K562 treated with DMSO at 1 percent for 24 hours (cell line): ENCODE data around the gene PPP1R14B. TPM values are rescaled to one million over a fixed set of nuclear protein-coding genes. Genes with fewer than 3 reads are reported as not detected.

Experiments
- total RNA-seq: library from RNA; unstranded; fragments of 300-600 nt; gene quantifications from 2 replicates; pipeline ENCODE4 v1.2.3, GENCODE V29; 2022; ENCODE audit warnings: low read depth; ENCODE audit not compliant: insufficient read depth

The PPP1R14B gene, protein sequence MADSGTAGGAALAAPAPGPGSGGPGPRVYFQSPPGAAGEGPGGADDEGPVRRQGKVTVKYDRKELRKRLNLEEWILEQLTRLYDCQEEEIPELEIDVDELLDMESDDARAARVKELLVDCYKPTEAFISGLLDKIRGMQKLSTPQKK
- total RNA-seq, result 132 and 144 TPM in 2 replicates

DNA sequence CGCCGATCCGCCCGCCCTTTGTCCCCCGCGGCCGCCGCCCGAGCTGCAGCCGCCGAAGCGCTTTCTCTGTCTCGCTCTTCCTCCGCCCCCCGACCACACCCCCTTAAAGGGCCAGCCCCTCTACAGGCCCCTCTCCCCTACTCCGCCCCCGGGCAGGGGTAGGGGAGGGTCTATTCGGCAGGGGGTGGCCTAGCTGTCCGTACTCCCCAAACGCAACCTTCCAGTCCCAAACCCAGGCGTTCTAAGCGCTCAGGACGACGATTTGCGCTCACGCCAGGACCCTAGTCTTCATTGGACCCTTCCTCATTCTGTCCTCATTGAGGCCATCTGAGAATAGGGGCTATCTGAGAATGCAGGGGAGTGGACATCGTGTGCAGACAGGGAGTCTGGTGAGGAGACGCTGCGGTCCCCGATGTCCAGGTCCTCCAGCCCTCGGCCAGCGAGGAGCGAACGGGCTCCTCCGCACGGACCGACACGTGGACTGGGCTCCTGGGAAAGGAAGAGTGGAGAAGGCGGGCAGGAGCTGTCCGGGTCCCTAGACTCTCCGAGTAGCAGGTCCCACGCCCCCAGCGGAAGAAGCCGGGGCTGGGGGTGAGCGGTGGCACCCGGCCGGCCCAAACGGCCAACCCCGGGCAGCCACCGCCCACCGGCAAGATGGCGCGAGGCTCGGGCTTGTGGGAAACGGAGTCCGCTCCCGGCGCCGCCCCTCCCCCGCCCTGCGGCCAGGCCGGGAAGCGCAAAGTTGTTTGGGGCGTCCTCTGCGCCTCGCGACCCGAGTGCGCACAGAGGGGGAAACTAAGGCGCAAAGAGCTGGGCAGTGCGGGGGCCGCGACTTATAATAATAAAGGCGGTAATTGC lies at the start of gene PPP1R14B:
TSS of gene PPP1R14B (minus strand) at position 73 of the 858 bp plus-strand sequence. CDS start 270 bp downstream, outside the sequence.

DNA sequence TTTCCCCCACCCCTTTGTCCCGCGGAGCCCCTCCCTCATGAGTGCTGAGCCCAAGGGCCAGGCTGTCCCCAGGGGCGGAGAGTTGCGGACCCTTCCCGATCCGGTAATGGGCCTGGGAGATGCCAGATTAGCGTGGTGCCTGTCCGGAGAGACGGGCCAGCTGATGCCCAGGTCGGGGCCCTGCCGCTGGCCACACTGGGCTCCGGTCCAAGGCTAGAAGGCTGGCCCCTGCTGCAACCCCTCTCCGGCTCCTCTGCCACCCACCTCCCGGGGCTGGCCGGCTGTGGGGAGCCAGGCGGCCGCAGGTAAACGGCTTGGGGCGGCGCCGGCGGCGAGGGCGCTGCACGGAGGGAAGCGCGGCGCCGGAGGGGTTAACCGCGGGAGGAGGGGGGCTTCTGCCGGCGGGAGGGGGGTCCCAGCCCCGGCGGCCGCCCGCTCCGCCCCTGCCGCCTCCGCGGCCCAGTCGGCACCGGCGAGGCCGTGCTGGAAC lies 44.6 kb upstream of the PPP1R14B start, which contains the start of gene KCNK4:
TSS of gene KCNK4 (plus strand) at position 41 of the 490 bp plus-strand sequence. CDS start 1,717 bp downstream, outside the sequence.

DNA sequence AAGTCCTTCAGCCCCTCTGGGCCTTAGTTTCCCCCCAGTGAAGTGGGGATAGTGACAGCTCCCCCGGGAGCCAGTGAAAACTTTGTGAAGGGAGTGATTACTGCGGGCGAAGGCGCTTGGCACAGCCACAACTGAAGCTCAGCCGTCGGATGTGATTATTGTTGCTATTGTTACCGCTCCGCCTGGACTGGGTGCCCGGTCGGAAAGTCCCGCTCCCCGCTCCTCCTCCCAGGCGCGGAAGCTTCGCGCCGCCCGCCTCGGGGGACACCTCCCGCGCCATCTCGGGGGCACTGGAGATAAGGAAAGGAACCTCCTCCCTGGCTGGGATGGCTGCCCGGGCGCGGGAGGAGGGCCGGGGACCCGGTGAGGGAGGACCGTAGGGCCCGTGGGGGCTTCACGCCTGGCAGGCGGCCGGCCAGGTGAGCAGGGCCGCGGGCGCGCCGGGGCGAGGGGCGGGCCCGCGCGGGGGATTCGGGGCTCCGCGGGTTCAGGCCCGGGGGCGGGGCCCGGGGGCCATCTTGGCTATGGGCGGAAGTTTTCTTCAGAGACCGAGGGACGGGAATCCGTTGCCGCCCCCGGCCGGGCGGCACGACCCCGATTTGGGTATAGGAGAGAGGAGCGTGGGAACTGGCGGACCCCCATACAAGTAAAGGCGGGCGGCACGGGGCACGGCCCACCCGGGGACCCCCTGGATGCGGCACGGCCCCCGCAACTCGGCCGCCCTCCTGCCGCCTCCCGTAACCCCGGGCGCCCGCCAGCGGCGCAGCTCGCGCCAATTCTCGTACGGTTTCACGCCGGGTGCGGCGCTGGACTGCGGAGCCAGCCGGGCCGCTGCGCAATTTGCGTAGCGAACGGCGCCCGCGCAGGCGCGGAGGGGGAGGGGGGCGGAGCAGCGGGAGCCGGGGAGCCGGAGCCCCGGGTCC lies 38.5 kb upstream of the PPP1R14B start, which contains the start of gene GPR137:
TSS of gene GPR137 (plus strand) at position 887 of the 923 bp plus-strand sequence. CDS start 677 bp downstream, outside the sequence.

DNA sequence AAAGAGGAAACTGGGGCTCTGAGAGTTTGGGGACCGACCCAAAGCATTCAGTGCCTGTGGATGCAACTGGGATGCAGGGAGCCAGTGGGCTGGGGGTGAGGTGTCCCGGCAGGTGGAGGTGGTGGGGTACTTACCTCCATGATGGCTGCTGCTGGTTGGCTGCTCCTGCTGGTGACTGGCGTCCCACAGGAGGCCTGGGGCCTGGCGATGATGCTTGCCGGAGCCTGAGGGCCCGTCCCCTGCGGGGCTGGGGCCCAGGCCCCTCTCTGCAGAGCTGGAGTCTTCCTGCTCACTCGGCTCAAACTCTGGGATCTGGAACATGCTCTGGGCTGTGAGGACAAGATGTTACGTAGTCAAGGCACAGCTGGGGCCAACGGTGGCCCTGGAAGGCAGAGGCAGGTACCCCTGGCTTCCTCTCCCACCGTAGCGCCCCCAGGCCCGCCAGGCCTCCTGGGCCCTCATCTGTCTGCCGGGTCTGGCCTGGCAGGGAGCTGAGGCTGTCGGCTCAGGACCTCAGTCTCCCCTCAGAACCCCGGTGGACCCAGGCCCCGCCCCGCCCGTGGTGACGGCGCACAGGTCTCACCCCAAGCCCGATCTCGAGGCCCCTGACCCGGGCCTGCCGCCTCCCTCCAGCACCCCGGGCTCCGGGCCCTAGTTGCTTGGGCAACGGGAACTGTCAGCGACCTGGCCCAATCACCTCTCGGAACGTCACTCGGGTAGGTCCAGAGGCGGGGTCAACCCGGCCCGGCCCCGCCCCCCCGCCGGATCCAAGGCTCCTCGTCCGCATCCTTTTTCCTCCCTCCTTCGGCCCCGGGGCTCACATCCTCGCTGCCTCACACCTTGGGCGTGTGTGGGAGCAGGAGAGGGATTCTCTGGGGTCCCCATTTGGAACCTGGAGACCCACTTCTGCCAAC lies 37.6 kb upstream of the PPP1R14B start, which contains the start of gene BAD:
TSS of gene BAD (minus strand) at position 618 of the 914 bp plus-strand sequence. CDS start at position 321, 297 bp downstream.

DNA sequence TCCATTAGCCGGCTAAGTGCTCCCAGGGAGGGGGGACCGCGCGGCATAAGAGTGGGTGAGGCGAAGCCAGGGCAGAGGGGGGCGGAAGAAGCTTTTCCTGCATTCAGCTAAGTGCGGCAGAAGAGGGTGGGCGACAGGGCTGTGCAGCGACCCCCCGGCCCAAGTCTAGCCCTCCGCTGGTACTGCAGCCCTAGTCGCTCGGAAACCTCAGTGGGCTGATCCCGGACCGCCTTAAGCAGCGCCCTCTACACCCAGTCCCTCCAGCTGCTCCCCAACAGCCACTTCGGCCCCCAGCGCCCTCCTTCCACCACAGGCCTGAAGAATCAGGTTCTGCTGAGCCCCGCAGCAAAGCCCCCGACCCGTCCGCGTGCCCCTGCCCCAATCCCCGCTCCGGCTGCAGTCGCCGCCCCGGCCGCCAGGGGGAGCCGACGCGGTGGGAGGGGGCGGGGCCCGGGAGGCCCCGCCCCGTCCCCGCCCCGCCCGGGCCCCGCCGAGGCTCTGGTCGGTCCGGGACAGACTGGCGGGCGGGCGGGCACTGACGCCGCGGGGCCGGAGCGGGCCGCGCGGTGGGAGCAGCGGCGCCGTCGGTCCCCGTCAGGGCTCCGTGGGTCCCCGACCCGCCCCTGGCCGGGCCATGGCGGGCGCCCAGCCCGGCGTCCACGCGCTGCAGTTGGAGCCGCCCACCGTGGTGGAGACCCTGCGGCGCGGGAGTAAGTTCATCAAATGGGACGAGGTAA lies 4.4 kb upstream of the PPP1R14B start, which contains the start of gene PLCB3:
TSS of gene PLCB3 (plus strand) at position 515 of the 737 bp plus-strand sequence. CDS start at position 635, 120 bp downstream.

DNA sequence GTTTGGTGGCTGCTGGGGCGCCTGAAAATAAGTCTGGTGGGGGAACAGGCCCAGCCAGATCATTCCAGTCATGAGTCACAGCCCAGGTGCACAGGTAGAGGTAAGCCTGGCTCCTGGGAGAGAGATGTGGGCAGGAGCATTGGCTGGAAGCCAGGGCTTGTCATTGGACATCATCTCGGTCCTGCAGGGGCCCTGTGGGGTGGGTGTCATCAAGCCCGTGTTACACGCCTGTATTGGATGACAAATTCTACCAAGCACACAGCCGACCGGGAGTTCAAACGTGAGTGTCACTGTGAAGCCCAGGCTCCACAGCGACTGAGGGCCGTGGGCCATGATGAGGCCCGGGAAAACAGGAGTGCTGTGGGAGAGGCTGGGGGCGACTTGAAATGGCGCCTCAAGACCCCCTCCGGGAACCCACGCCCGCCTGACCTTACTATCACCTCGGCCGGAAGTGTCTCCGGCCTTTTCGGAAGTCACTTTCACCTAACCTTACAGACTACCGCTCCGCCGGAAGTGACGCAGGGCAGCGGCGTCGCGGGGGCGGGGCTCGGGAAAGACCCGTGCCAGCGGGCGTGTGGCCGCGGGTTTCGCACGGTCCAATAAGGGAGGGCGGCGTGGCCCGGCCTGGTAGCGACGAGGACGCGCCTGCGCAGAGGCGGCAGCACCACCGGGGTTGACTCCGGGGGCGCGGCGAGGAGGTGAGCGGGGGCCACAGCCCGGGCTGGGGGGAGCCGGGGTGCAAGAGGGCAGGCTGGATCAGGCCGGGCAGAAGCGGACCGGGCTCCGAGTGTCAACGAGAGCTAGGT lies 6.1 kb downstream of the PPP1R14B start, which contains the start of gene FKBP2:
TSS of gene FKBP2 (plus strand) at position 661 of the 806 bp plus-strand sequence. CDS start 1,293 bp downstream, outside the sequence.

DNA sequence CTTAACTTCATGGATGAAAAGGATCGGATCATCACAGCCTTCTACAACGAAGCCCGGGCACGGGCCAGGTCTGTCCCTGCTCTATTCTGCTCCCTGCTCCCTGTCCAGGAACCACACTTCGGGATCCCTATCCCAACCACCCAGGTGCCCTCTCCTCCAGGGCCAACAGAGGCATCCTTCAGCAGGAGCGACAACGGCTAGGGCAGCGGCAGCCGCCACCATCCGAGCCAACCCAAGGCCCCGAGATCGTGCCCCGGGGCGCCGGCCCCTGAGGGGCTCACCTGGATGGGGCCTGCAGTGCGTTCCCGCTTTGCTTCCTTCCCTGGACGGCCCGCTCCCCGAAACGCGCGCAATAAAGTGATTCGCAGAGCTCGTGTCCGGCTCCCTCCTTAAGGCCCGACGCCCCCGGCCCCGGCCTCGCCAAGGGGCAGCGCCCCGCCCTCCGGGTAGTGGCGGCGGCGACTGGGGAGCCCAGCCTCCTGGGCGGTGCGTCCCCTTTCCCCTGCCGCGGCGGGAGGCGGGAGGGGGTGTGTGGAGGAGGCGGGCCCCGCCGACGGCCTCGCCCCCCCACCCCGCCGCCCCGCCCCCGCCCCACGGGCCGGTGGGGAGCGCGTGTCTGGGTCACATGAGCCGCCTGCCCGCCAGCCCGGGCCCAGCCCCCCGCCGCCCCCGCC lies 12.7 kb downstream of the PPP1R14B start, which contains the start of gene VEGFB:
TSS of gene VEGFB (plus strand) at position 672 of the 674 bp plus-strand sequence. CDS start 250 bp downstream, outside the sequence.

DNA sequence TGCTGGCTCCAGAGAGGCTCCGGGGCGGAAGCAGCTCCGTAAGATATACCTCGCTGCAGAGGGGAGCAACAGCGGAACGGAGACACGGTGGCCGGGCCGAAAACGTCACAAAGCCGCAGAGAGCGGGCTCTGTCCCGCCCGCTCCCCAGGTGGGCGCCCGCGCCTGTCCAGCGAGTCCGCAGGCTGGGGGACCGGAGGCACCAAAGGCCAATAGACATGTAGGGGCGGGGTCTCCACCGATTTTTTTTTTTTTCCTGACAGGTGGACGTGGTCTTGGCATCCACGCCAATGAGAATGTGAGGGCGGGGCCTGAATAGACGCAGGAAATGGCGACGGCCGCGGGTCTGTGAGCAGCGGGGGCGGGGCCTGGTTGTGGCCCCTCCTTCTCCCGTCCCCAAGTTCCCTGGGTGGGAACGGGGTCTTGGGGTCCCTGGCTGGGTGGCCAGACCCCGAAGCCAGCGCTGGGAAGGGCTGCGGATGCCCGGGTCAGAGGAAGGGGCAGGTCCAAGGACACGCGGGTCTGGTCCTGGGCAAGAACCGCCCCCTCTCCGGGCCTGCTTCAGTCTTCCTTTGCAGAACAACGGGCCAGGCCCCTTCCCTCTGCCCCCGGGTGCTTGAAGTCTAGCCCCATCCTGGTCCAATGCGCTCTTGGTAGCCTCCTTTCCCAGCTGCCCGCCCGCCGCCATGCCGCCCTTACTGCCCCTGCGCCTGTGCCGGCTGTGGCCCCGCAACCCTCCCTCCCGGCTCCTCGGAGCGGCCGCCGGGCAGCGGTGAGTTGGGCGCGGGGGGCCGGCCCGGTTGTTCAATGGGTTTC lies 16.4 kb downstream of the PPP1R14B start, which contains the start of gene DNAJC4:
TSS of gene DNAJC4 (plus strand) at position 378 of the 814 bp plus-strand sequence. CDS start at position 685, 307 bp downstream.

DNA sequence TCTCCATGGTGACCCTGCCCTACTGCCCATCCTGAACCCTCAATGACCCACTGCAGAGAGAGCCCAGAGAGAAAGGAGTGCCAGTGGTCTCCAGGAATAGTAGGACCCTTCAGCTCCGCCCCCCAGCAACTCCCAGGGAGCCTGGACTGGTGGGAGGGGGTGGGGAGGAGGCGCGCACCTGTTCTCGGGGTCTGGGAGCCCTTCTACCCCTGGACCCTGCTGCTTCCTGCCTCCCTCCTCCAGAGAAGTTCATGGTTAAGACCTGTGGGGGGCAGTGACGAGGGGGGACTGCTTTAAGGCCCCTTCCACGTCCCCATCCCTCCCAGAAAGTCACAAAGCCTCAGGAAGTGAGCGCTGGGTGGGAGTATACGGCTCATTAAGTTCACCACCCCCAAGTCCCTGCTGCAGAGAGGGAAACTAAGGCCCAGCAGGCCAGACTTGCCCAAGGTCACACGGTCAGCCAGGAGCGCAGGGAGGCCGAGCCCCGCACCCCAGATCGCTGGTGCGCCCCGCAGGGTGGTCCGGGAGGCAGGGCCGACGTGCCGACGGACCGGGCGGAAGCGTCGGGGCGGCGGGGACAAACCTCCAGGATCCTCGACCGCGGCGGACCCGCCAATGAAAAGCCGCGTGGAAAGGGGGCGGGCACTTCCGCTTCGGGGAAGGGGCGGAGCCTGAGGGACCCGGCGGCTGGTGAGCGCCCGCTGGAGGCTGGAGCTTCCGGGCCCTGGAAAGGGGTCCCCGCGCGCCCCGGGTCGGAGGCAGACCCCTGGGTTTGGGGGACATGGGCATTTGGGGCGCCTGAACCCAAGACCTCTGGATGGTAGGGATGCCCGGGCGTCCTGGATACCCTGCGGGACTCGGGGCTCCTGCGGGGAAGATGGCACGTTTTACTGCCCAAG lies 20.9 kb downstream of the PPP1R14B start, which contains the start of the genes NUDT22 and TRPT1:
TSS of gene NUDT22 (plus strand) at position 667 of the 899 bp plus-strand sequence. CDS start 379 bp downstream, outside the sequence.
TSS of gene TRPT1 (minus strand) at position 579 of the 899 bp plus-strand sequence. CDS start at position 253, 326 bp downstream.

DNA sequence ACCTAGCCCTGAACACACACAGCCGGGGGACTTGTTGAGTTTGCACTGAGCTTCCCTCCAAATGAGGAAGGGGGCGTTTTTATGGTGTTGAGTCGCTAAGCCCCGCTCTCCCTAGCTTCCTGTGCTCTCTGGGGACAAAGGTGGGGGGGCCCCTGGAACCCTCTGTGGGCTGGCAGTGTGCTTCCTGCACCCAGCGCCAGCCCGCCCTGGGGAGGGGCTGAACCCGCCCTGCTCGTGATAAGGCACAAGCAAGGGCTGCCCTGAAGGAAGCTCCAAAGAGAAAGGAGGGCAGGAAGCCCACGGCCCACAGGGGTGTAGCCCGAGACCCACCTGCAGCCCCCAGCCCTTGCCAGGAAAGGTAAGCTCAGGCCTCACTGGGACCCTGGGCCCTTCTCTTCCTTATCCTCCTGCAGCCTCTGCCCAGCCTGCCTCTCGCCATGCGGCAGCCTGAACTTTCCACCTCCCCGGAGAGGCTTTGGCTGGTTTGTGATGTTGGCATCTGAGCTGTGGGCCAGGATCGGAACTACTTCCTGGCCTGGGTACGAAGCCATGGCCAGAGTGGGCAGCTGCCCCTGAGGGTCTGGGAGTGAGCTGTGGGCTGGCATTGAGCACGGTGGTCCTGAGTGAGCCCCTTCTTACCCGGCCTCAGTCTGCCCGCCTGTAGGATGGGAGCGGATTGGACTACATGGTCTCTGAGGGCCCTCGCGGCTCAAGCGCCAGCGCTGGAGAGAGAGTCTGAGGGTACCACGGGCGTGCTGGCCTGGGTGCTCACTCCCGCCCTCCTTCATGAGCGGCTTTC lies 40.1 kb downstream of the PPP1R14B start, which contains the start of gene FERMT3:
TSS of gene FERMT3 (plus strand) at position 265 of the 799 bp plus-strand sequence. CDS start 644 bp downstream, outside the sequence.

Other genes starting within 250 kb of the PPP1R14B start
- 0.39 and 0.42 TPM in 2 replicates for gene FLRT1, start 211.0 kb downstream of the PPP1R14B start, total RNA-seq
- gene MACROD1, start 80.8 kb downstream of the PPP1R14B start, total RNA-seq, result 74.0 and 92.1 TPM in 2 replicates
- 258 and 264 TPM in 2 replicates for gene STIP1, start 60.8 kb downstream of the PPP1R14B start, total RNA-seq
- 99.5 and 134 TPM in 2 replicates for gene FERMT3, start 40.2 kb downstream of the PPP1R14B start, total RNA-seq
- 72.1 and 77.0 TPM in 2 replicates for gene TRPT1, start 20.8 kb downstream of the PPP1R14B start, total RNA-seq
- gene NUDT22, start 20.7 kb downstream of the PPP1R14B start, total RNA-seq, result 101 and 111 TPM in 2 replicates
- gene DNAJC4, start 16.4 kb downstream of the PPP1R14B start, total RNA-seq, result 89.8 and 99.8 TPM in 2 replicates
- gene VEGFB, start 12.4 kb downstream of the PPP1R14B start, total RNA-seq, result 94.9 and 104 TPM in 2 replicates
- gene FKBP2, start 5.8 kb downstream of the PPP1R14B start, total RNA-seq, result 137 and 160 TPM in 2 replicates
- 31.5 and 33.2 TPM in 2 replicates for gene PLCB3, start 4.6 kb upstream of the PPP1R14B start, total RNA-seq
- 91.4 and 115 TPM in 2 replicates for gene BAD, start 37.7 kb upstream of the PPP1R14B start, total RNA-seq
- 72.8 and 80.0 TPM in 2 replicates for gene GPR137, start 38.9 kb upstream of the PPP1R14B start, total RNA-seq
- not detected in 2 replicates for gene KCNK4, start 44.4 kb upstream of the PPP1R14B start, total RNA-seq
- gene CATSPERZ, start 53.4 kb upstream of the PPP1R14B start, total RNA-seq, result 1.5 and 3.7 TPM in 2 replicates
- gene ESRRA, start 58.6 kb upstream of the PPP1R14B start, total RNA-seq, result 92.4 and 101 TPM in 2 replicates
- 362 and 373 TPM in 2 replicates for gene TRMT112, start 70.6 kb upstream of the PPP1R14B start, total RNA-seq
- 542 and 543 TPM in 2 replicates for gene PRDX5, start 71.2 kb upstream of the PPP1R14B start, total RNA-seq
- 16.6 and 17.1 TPM in 2 replicates for gene CCDC88B, start 93.3 kb upstream of the PPP1R14B start, total RNA-seq
- 30.9 and 35.9 TPM in 2 replicates for gene RPS6KA4, start 112.2 kb upstream of the PPP1R14B start, total RNA-seq